NCI-H2107 treated with DMSO at 0.1 percent for 48 hours (cell line): ENCODE results near the gene MTA3.
"Not testable (repeated sequence)": the region's sequence is repeated elsewhere in the genome, so short reads cannot be mapped to it uniquely, and the experiment has no call there.

Experiments used
- DNase-seq: peaks from one replicate; lab custom pipeline; 2025; ENCODE audit not compliant: unreplicated experiment; lab: John Stamatoyannopoulos, UW

The MTA3 gene

DNA sequence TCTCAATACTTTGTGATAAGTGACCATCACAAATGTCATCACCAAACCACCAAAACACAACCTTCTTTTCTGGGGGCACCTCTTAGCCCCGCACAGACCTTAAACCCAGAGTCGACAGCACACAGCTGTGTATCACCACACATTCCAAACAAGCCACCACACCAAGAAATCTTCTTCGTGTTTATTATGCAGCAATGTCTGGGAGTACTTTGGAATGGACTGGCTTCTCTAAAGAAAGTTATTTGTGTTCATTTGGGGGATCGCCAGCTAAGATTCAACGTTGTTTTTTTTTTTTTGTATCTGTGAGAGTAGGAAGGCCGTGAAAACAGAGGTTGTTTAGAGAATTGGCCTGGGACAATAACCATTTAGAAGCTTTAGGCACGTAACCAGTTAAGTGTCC lies 1.1 kb upstream of the MTA3 start:
- no peak for DNase-seq

DNA sequence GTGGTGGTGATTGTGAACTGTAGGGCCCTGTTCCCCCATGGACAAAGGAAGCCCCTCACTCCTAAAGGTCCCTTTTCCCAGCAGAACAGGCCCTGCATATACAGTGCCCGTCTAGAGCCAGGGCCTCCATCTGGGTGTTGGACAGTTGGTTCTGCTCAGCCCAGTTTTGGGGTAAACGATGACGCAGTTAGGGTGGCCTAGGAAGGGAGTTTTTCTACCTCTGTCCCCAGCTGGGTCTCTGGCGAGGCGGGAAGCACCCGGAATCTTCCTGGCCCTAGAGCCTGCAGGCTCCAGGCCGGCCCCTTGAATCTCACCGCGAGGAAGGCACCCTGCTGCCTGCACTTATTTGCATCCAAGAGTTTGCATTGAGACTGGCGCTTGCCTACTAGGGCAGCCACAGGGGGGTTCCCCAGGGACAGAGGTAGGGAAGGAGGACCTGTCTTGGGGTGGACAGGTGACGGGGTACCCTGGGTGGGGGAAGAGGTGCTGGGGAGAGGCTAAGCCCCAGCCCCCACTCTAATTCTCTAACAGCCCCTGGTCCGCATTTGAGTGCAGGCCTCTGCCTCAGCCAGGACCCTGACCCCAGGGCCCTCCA lies 529 bp upstream of the MTA3 start:
- peak; percentile 81 for DNase-seq

DNA sequence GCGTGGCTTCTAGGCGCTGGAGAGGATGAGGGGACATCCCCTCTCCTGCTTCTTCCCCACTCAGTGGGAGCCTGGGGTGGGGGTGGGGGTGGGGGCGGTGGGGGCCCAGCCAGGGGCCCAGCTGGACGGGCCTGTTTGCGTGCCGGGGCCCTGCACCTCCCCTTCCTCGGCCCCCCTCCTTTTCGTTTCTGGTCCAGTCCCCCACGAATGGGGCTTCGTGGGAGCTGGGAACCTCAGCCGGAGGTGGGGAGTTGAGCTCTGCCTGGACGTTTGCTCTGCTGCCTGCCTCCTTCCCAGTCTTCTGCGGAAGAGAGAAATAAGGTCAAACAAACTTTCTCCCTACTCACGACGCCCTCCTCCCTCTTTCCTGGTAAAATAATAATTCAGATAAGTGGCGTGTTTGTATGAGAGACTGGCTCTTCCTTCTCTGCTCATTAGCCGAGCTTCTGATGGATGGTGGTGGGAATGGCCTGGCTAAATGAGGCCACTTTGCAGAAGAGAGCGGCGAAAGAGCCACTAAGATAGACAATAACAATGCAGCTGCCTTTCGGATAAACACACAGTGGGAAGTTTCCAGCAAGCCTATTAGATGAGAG lies 782 bp downstream of the MTA3 start:
- DNase-seq, result peak; percentile 15

DNA sequence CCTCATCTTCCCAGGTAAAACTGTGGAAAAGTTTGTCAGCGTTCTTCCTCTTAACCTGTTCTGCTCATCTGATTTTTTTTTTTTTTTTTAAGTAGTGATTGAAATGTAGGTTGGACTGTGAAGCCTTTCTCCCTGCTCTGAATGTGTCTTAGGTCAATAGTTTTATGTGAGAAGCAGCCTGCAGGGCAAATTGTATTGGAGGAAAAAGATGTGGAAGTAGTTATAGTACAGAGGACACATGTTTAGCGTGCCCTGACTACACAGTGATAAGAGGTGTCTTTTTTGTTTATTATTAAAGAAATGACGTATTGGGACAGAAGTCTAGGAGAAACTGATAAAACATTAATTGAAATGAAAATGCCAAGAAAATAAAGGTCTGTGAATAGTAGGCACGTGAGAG lies 1.5 kb downstream of the MTA3 start:
- DNase-seq, result no peak

DNA sequence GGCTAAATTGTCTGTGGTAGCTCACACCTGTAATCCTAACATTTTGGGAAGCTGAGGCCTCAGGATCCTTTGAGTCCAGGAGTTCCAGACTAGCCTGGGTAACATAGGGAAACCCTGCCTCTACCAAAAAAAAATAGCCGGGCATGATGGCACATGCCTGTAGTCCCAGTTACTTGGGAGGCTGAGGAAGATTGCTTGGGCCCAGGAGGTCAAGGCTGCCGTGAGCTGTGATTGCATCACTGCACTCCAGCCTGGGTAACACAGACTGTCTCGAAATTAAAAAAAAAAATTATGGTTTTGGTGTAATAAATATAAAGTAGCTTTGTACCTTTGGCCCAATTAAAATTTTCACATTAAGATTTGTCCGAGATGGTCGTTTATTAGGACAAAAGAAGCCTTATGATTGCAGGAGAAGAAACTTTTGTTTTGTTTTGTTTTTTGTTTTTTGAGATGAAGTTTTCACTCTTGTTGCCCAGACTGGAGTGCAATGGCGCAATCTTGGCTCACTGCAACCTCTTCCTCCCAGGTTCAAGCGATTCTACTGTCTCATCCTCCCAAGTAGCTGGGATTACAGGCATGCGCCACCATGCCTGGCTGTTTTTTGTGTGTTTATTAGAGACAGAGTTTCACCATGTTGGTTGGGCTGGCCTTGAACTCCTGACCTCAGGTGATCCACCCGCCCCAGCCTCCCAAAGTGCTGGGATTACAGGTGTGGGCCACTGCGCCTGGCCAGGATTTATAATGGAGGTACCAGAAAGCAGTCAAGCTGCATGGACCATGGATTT lies 4.1 kb downstream of the MTA3 start:
- DNase-seq, result no peak

DNA sequence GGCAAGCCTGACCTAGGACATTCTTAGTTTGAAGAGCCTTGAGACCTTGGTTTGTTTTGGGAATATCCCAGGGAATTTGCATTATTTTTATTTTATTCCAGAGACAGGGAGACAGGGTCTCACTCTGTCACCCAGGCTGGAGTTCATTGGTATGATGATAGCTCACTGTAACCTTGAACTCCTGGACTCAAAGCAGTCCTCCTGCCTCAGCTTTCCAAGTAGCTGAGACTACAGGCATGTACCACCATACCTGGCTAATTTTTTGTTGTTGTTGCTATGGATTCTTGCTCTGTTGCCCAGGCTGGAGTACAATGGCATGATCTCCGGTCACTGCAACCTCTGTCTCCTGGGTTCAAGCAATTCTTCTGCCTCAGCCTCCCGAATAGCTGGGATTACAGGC lies 4.8 kb downstream of the MTA3 start:
- DNase-seq, result no peak

DNA sequence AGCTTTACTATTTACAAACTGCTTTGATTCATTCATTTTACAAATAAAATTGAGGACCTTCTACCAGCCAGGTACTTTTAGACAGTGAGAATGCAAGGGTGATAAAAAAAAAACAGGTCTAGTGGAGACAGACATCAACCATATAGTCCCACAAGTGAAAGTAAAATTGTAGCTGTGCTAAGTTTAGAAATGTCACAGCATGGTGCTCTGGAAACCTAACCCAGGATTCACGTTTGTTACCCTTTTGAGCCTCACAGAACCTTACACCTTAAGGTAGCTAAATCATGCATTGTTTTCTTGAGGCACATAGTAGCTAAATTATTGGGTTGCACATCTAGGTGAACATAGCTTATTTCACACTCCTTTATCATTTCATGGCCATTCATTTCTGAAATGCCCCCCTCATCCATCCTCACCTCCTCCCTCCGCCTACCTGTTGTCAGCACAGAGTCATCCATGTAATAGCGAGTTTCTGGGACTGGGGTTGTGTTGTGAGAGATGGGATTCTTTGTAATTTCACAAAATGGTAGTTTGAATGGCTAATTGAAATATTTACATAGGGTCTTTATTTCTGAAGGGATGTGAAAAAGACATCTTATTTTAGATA lies 7.1 kb downstream of the MTA3 start:
- DNase-seq, result no peak

DNA sequence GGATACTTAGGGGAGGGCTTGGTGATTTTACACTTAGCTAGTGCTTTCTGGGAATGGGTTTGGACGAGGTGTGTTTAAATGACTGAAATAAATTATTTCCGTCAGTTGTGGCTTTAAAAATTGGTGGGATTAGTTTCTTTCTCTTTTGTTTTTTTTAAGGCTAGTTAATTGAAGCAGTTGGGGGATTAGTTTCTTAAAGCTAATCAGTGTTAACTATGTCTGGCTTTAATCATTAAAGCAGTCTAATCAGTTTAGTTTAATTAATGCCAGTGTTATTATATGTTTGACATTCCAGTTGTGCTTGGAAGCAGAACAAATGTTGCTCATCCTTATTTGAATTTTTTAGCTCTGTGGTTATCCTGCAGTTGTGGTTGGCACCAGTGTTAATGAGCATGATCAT lies 10.2 kb downstream of the MTA3 start:
- DNase-seq, result no peak

DNA sequence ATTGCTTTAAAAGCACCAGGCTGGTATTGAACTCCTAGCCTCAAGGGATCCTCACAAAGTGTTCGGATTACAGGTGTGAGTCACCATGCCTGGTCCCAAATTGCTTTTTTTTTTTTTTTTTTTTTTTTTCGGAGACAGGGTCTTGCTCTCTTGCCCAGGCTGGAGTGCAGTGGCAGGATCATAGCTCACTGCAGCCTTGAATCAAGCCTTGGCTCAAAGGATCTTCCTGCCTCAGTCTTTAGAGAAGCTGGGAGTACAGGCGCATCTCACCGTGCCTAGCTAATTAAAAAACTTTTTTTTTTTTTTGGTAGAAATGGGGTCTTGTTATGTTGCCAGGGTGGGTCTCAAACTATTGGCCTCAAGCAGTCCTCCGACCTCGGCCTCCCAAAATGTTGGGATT lies 12.8 kb downstream of the MTA3 start:
- no peak for DNase-seq

DNA sequence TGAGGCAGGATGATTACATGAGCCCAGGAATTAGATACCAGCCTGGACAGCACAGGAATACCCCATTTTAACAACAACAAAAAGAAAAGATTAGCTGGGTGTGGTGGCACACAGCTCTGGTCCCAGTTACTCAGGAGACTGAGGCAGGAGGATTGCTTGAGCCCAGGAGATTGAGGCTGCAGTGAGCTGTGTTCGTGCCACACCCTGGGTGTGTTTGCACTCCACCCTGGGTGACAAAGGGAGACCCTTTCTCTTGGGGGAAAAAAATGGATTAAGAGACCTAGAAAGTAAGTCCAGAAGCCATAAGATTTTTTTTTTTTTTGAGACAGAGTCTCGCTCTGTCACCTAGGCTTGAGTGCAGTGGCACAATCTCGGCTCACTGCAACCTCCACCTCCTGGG lies 16.2 kb downstream of the MTA3 start:
- DNase-seq, result not testable (repeated sequence)

DNA sequence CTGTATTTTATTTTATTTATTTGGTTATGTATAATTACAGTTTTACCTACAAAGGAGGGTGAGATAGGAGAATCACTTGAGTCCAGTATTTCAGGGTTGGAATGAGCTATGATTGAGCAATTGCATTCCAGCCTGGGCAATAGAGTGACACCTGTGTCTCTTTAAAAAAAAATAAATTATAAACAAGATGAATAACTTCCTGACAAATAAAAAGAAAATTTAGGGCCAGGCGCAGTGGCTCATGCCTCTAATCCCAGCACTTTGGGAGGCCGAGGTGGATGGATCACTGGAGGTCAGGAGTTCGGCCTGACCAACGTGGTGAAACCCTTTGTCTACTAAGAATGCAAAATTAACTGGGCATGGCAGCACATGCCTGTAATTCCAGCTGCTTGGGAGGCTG lies 17.3 kb downstream of the MTA3 start:
- DNase-seq, result no peak

DNA sequence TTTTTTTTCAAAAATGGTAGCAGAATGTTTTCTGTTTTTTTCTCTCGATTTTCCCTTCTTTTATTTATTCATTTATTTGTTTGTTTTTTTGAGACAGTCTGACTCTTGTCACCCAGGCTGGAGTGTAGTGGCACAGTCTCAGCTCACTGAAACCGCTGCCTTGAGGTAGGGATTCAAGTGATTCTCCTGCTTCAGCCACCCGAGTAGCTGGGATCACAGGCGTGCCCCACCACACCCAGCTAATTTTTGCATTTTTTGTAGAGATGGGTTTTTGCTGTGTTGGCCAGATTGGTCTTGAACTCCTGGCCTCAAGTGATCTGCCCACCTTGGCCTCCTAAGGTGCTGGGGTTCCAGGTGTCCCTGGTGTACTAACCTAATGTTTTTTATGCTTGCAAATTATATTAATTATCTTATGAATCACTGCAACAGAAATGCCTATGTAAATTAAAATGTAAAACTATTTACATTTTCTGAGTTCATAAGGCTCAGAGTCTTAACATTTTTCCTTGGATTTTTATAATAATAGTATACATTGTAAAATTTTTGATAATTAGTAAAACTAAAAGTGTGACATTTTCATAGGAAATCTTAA lies 19.2 kb downstream of the MTA3 start:
- no peak for DNase-seq

DNA sequence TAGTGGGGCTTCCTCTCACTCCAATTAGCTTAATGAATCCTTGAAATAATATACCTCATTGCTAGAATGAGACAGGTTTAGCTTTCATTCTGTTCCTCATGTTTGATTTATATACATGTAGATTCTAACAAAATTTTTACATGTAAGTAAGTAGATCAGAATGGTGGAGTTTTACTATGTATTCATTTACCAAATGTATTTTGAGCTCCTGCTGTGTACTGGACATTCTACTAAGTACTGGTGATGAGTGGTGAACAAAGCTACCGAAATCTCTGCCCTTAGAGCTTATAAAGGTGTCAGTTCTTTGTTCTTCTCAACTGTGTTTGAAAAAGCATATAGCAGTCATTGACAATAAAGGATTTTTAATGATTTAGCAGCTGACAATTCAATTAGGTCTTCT lies 19.7 kb downstream of the MTA3 start:
- no peak for DNase-seq

DNA sequence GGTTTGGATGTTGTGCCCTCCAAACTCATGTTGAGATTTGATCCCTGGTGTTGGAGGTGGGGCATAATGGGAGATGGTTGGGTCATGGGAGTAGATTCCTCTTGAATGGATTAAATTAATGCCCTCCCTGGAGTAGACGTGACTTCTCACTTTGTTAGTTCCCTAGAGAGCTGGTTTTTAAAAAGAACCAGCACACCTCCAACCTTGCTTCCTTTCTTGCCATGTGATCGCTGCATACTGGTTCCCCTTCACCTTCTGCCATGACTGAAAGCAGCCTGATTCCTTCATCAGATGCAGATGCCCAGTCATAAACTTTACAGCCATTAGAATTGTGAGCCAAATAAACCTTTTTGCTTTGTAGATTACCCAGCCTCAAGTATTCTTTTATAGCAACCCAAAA lies 21.7 kb downstream of the MTA3 start:
- no peak for DNase-seq

DNA sequence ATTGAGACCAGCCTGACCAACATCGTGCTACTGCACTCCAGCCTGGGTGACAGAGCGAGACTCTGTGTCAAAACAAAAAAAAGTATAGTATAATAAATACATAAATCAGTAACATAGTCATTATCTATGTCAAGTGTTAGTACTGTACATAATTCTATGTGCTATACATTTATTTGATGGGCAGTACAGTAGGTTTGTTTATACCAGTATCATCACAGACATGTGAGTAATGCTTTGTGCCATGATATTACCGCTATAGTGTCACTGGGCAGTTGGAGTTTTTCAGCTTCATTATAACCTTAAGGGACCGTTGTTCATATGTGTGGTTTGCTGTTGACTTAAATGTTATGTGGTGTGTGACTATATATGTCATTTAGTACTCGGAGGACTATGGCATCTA lies 24.9 kb downstream of the MTA3 start:
- no peak for DNase-seq

DNA sequence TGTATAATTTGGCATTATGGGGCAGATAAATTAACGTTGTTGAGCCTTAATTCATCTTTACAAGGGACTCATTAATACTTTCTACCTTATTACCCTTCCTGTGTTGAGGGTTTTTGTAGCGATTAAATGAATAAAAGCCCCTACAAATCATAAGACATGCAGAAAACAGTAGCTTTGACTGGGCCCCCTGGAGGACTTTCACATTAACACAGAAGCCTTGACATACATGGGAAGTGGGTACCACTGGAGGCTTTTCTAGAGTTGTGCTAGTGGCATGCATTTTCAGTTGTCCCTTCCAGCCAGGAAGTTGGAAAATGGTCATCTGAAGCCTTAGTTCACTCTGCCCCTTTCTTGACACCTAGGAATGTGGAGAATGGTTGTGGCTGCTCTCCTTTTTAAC lies 30.2 kb downstream of the MTA3 start:
- DNase-seq, result no peak

DNA sequence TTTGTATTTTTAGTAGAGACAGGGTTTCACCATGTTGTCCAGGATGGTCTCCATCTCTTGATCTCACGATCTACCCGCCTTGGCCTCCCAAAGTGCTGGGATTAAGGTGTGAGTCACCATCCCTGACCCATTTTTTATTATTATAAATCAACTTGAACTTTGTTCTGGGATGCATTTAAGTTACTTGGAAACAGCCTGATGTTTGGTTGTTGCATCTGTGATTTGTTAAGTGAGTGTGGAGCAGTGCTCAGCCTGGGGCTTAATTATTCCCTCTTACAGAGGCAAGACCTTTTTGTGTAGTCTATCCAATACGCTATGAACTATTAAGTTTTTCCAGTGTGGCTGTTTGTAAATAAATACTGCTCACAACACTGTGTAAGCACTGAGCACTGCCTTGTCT lies 32.6 kb downstream of the MTA3 start:
- no peak for DNase-seq

DNA sequence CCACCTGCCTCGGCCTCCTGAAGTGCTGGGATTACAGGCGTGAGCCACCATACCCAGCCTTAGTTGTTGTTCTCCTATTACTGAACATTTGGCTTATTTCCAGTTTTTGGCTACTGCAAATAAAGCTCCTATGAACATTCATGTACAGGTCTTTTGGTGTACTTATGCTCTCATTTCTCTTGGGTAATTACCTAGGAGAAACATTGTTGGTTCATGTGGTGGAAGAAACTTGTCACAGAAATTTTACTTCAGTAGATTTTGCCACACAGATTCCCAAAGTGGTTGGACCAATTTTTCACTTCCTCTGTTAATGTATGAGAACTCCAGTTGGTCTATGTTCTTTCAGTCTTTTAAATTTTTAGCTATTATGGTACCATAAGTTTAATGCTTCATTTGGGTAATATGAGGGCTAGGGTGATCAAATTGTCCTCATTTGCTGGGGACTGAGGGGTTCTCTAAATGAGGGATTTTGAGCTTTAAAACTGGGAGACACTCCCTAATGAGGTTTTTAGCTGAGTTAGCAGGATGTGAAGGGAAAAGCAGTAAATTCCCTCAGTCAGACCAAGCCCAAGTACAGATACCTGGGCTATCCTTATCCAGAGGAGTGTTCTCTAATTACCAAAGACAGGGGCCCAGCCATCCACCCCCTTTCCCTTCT lies 33.9 kb downstream of the MTA3 start:
- DNase-seq, result peak; percentile 63

DNA sequence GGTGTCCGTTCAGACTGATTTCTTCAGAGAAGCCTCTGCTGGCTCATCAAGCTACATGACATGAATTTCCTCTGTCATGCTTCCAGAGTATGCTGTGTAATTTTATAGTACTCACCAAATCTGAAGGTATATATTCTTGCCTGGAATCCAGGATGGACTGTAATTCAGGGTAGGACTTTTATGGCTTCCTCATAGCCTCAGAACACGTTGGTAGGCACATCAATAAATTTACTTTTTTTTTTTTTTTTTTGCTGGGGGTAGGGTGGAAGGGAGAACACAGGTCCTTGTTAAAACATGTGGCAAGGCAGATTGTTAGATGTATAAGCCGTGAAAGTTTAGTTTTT lies 34.4 kb downstream of the MTA3 start:
- DNase-seq, result no peak

DNA sequence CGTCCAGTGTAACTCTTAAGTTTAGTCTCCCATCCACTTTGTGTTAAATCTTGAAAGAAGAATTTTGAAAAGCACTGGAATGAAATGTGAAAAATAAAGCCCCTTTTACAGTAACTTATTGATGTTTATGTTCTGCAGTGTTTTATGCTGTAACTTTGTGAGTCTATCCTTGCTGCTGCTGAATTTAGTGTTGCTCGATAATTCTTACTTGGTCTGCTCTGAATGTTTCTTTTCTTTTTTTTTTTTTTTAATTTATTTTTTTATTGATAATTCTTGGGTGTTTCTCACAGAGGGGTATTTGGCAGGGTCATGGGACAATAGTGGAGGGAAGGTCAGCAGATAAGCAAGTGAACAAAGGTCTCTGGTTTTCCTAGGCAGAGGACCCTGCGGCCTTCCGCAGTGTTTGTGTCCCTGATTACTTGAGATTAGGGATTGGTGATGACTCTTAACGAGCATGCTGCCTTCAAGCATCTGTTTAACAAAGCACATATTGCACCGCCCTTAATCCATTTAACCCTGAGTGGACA lies 36.0 kb downstream of the MTA3 start:
- DNase-seq, result not testable (repeated sequence)

DNA sequence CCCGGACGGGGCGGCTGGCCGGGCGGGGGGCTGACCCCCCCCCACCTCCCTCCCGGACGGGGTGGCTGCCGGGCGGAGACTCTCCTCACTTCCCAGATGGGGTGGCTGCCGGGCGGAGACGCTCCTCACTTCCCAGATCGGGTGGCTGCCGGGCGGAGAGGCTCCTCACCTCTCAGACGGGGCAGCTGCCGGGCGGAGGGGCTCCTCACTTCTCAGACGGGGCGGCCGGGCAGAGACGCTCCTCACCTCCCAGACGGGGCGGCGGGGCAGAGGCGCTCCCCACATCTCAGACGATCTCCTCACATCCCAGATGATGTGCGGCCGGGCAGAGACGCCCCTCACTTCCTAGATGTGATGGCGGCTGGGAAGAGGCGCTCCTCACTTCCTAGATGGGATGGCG lies 37.7 kb downstream of the MTA3 start:
- not testable (repeated sequence) for DNase-seq
